Stimulated activated effector memory CD8-positive, alpha-beta T cell treated with anti-CD3 and anti-CD28 coated beads, Interleukin-12 subunit alpha, Interleukin-12 subunit beta, amount 100 ng/mL, for 72 hours (primary cell): ENCODE measurements around the gene HDAC5.

Source experiments
- ATAC-seq: fragments of 150-1000 bp; cut with Tn5 transposase; 2 replicates; pipeline ENCODE4 v1.10.0; 2021
- DNase-seq, 2 donors: peaks; one replicate each; pipeline ENCODE4 v3.0.0; 2021 to 2022; ENCODE audit warnings: low spot score in 2 of 2
- H3K27ac Mint-ChIP-seq: one replicate; pipeline ENCODE4 v1.8.0; 2022; ENCODE audit warnings: mild to moderate bottlenecking, mixed read lengths
- H3K36me3 Mint-ChIP-seq: one replicate; pipeline ENCODE4 v1.8.0; 2022; ENCODE audit warnings: mild to moderate bottlenecking, mixed read lengths
- H3K4me1 Mint-ChIP-seq: one replicate; pipeline ENCODE4 v1.8.0; 2022; ENCODE audit warnings: mixed read lengths
- H3K4me3 Mint-ChIP-seq: one replicate; pipeline ENCODE4 v1.8.0; 2022; ENCODE audit warnings: mild to moderate bottlenecking, mixed read lengths
- H3K9me3 Mint-ChIP-seq: one replicate; pipeline ENCODE4 v1.8.0; 2022; ENCODE audit warnings: mixed read lengths

HDAC5 gene

GRCh38 chr17:44075598-44076293 is 47.7 kb downstream of the HDAC5 start:
- Mint-ChIP-seq H3K4me3 (no peak overlapping the region), H3K27ac (peak overlapping the region; percentile 83), H3K36me3 (peaks cover 37% of the 10 kb centered on the region), H3K4me1 (peaks cover 42% of the 10 kb centered on the region), H3K9me3 (no peaks in the 10 kb centered on the region)
- DNase-seq (no peak), ATAC-seq (no peak)

GRCh38 chr17:44074911-44075285 is 48.5 kb downstream of the HDAC5 start:
- Mint-ChIP-seq H3K9me3 (no peaks in the 10 kb centered on the region), H3K4me3 (no peak overlapping the region), H3K36me3 (peaks cover 35% of the 10 kb centered on the region), H3K27ac (peak overlapping the region; percentile 14), H3K4me1 (peaks cover 44% of the 10 kb centered on the region)
- no peak for DNase-seq
- no peak for ATAC-seq

- Mint-ChIP-seq H3K27ac (peak overlapping the region; percentile 14), H3K4me1 (peaks cover 46% of the 10 kb centered on the region), H3K9me3 (no peaks in the 10 kb centered on the region), H3K4me3 (no peak overlapping the region), H3K36me3 (peaks cover 30% of the 10 kb centered on the region)
- DNase-seq: no peak
- ATAC-seq: no peak
Measured at GRCh38 chr17:44074231-44074910, 49.1 kb downstream of the HDAC5 start.

- DNase-seq (no peak), ATAC-seq (no peak)
Measured at GRCh38 chr17:44071772-44072171, 51.7 kb downstream of the HDAC5 start.

GRCh38 chr17:44071198-44071520 is 52.3 kb downstream of the HDAC5 start:
- no peaks in the 10 kb centered on the region for H3K9me3 Mint-ChIP-seq
- H3K4me1 Mint-ChIP-seq: peaks cover 55% of the 10 kb centered on the region
- no peak for ATAC-seq

More at GRCh38 chr17:44071772-44072171, 51.7 kb downstream of the HDAC5 start:
- Mint-ChIP-seq H3K9me3 (no peaks in the 10 kb centered on the region), H3K4me3 (peak overlapping the region; percentile 85), H3K36me3 (peaks cover 10% of the 10 kb centered on the region), H3K27ac (peak overlapping the region; percentile 92), H3K4me1 (peaks cover 50% of the 10 kb centered on the region)

GRCh38 chr17:44070455-44071197 is 52.8 kb downstream of the HDAC5 start, which contains the start of gene G6PC3:
Gene G6PC3, plus strand, starts transcription at chr17:44070735. Its CDS starts 231 bp downstream, at chr17:44070966.
- peak within 1 kb of the TSS; percentile 85 for H3K4me3 Mint-ChIP-seq
- no peaks in the 10 kb centered on the region for H3K9me3 Mint-ChIP-seq
- H3K4me1 Mint-ChIP-seq: peaks cover 54% of the 10 kb centered on the region
- DNase-seq: peak; percentile 60 to 90
- H3K27ac Mint-ChIP-seq: peak within 1 kb of the TSS; percentile 92
- peak; percentile 83 for ATAC-seq
- peaks cover 21% of the 10 kb centered on the region for H3K36me3 Mint-ChIP-seq

More at GRCh38 chr17:44071198-44071520, 52.3 kb downstream of the HDAC5 start:
- peak overlapping the region; percentile 85 for H3K4me3 Mint-ChIP-seq
- DNase-seq: no peak
- peak overlapping the region; percentile 92 for H3K27ac Mint-ChIP-seq
- H3K36me3 Mint-ChIP-seq: peaks cover 16% of the 10 kb centered on the region

GRCh38 chr17:44069974-44070454 is 53.4 kb downstream of the HDAC5 start:
- DNase-seq (no peak), ATAC-seq (no peak)
- peak overlapping the region; percentile 85 for H3K4me3 Mint-ChIP-seq
- H3K9me3 Mint-ChIP-seq: no peaks in the 10 kb centered on the region
- H3K27ac Mint-ChIP-seq: peak overlapping the region; percentile 92
- H3K36me3 Mint-ChIP-seq: peaks cover 27% of the 10 kb centered on the region
- H3K4me1 Mint-ChIP-seq: peaks cover 58% of the 10 kb centered on the region

GRCh38 chr17:44067545-44067940 is 55.9 kb downstream of the HDAC5 start:
- DNase-seq (no peak), ATAC-seq (no peak)
- H3K27ac Mint-ChIP-seq: no peak overlapping the region
- H3K9me3 Mint-ChIP-seq: no peaks in the 10 kb centered on the region
- H3K4me1 Mint-ChIP-seq: peaks cover 55% of the 10 kb centered on the region
- H3K4me3 Mint-ChIP-seq: peak overlapping the region; percentile 94
- H3K36me3 Mint-ChIP-seq: peaks cover 52% of the 10 kb centered on the region

GRCh38 chr17:44066204-44066930 is 57.1 kb downstream of the HDAC5 start, which contains the start of gene LSM12:
Gene LSM12, minus strand, starts transcription at chr17:44066671. Its CDS starts 84 bp downstream, at chr17:44066587.
- peaks cover 64% of the 10 kb centered on the region for H3K36me3 Mint-ChIP-seq
- H3K9me3 Mint-ChIP-seq: no peaks in the 10 kb centered on the region

GRCh38 chr17:44065668-44066203 is 57.7 kb downstream of the HDAC5 start:
- peak in 1 of 2 donors; percentile 64 for DNase-seq
- Mint-ChIP-seq H3K4me1 (peaks cover 41% of the 10 kb centered on the region), H3K27ac (peak overlapping the region; percentile 97), H3K4me3 (peak overlapping the region; percentile 94), H3K36me3 (peaks cover 67% of the 10 kb centered on the region), H3K9me3 (no peaks in the 10 kb centered on the region)
- ATAC-seq: no peak

More at GRCh38 chr17:44066204-44066930, 57.1 kb downstream of the HDAC5 start, which contains the start of gene LSM12:
- ATAC-seq (peak; percentile 82), DNase-seq (peak; percentile 89 to 93)
- Mint-ChIP-seq H3K4me1 (peaks cover 46% of the 10 kb centered on the region), H3K4me3 (peak within 1 kb of the TSS; percentile 94), H3K27ac (peak within 1 kb of the TSS; percentile 97)

- peak overlapping the region; percentile 26 for H3K27ac Mint-ChIP-seq
- no peaks in the 10 kb centered on the region for H3K9me3 Mint-ChIP-seq
- peak overlapping the region; percentile 94 for H3K4me3 Mint-ChIP-seq
- peaks cover 38% of the 10 kb centered on the region for H3K4me1 Mint-ChIP-seq
- DNase-seq (no peak), ATAC-seq (no peak)
- peaks cover 79% of the 10 kb centered on the region for H3K36me3 Mint-ChIP-seq
Measured at GRCh38 chr17:44063704-44064639, 59.5 kb downstream of the HDAC5 start.

- Mint-ChIP-seq H3K27ac (no peak overlapping the region), H3K36me3 (peaks cover 90% of the 10 kb centered on the region), H3K9me3 (no peaks in the 10 kb centered on the region), H3K4me1 (peaks cover 38% of the 10 kb centered on the region), H3K4me3 (no peak overlapping the region)
- DNase-seq (no peak), ATAC-seq (no peak)
Measured at GRCh38 chr17:44062871-44063270, 60.6 kb downstream of the HDAC5 start.

GRCh38 chr17:44061446-44061845 is 62.0 kb downstream of the HDAC5 start:
- H3K36me3 Mint-ChIP-seq: peaks cover 100% of the 10 kb centered on the region

More at GRCh38 chr17:44061446-44061845, 62.0 kb downstream of the HDAC5 start:
- no peak overlapping the region for H3K4me3 Mint-ChIP-seq
- ATAC-seq (no peak), DNase-seq (no peak)
- H3K27ac Mint-ChIP-seq: no peak overlapping the region
- H3K9me3 Mint-ChIP-seq: no peaks in the 10 kb centered on the region
- peaks cover 31% of the 10 kb centered on the region for H3K4me1 Mint-ChIP-seq
